H54 (cell line): Measurements from ENCODE around the gene JADE2.

Experiments used
- DNase-seq: peaks from one replicate; pipeline ENCODE4 v3.0.0; 2011; ENCODE audit warnings: low spot score, mixed read lengths; ENCODE audit not compliant: insufficient read length
- FAIRE-seq: peaks from 3 replicates; lab custom pipeline; 2011; peaks lifted over from hg19 to GRCh38; lab: Jason Lieb, UNC
- POLR2A ChIP-seq: IDR thresholded peaks from 2 replicates; pipeline ENCODE4 v1.6.1; 2011; ENCODE audit warnings: low read depth, mild to moderate bottlenecking, low read length

The JADE2 gene

GRCh38 chr5:134533115-134533815 lies 7.8 kb downstream of the JADE2 start:
- TF ChIP-seq POLR2A, result no peak
- no peak for FAIRE-seq

GRCh38 chr5:134534058-134534725 lies 8.7 kb downstream of the JADE2 start:
- FAIRE-seq (no peak), DNase-seq (no peak)
- TF ChIP-seq POLR2A, result no peak

More at GRCh38 chr5:134533115-134533815, 7.8 kb downstream of the JADE2 start:
- DNase-seq, result no peak

- DNase-seq, result no peak
- no peak for FAIRE-seq
- no peak for TF ChIP-seq POLR2A
These were observed 9.2 kb downstream of the JADE2 start for GRCh38 chr5:134534726-134535110.

- no peak for TF ChIP-seq POLR2A
- DNase-seq, result no peak
- FAIRE-seq, result no peak
These were observed 11.4 kb downstream of the JADE2 start for GRCh38 chr5:134536876-134537275.

DNA sequence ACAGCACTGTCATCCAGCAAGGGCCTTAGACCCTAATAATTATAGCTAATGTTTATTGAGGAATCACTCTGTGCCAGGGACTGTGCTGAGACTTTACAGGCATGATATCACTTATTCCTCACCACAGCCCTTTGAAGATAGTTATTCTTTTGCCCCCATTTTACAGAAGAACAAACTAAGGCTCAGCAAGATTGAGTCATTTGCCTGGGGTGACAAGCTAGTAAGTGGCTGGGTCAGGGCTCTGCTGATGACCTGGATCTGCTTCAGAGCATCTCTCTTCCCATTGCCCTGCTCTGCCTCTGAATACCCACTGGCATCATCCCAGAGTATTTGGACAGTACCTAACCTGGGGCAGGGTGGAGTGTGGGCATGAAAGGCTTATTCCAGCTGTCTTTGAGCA lies 11.8 kb downstream of the JADE2 start:
- FAIRE-seq, result no peak

GRCh38 chr5:134538296-134538695 lies 12.8 kb downstream of the JADE2 start:
- FAIRE-seq, result no peak
- DNase-seq, result no peak
- no peak for TF ChIP-seq POLR2A

More for the DNA sequence above, 11.8 kb downstream of the JADE2 start:
- no peak for DNase-seq
- TF ChIP-seq POLR2A, result no peak

GRCh38 chr5:134539732-134540131 lies 14.3 kb downstream of the JADE2 start:
- DNase-seq, result no peak
- TF ChIP-seq POLR2A, result no peak
- FAIRE-seq, result no peak

GRCh38 chr5:134540747-134541733 lies 15.6 kb downstream of the JADE2 start:
- TF ChIP-seq POLR2A, result no peak
- no peak for FAIRE-seq
- DNase-seq, result no peak

- no peak for FAIRE-seq
- no peak for DNase-seq
- TF ChIP-seq POLR2A, result no peak
These were observed 16.4 kb downstream of the JADE2 start for GRCh38 chr5:134541736-134542376.

GRCh38 chr5:134543820-134544614 lies 18.5 kb downstream of the JADE2 start:
- DNase-seq (no peak), FAIRE-seq (no peak)
- TF ChIP-seq POLR2A, result no peak

DNA sequence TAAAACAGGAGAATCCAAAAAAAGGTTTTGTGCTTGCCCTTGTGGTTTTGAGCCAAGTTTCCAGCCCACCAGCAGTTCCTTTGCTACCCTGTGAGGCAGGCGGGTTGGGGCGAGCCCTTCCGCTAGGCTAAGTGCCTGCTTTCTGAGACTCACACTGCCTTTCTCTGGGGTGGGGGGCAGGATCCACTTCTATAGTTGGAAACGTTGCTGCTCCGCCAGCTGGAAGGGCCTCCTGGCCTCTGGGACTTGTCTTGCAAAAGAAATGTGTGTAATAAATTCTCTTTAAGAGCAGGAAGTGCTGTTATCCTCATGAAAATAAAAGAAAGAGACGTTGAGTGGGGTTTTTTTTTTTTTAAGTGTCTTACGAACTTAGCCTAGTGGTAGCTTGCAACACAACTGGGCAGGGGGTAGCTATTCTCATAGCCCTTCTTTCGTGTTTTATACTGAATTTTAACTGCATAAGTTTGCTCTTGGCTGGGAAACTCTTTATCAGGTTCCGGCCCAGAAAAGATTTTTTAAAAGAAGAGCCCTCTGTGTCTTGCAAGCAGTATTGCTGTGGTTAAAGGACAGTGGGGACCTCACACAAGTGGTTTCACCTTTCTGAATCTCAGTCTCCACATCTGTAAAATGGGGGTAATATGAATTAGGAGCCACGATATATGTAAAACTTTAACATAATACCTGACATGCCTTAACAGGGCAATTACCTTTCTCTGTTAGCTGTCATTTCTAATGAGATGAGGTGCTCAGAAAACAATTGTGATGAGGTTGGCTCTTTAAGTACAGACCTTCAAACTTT lies 19.8 kb downstream of the JADE2 start:
- FAIRE-seq (no peak), DNase-seq (no peak)
- TF ChIP-seq POLR2A, result no peak

DNA sequence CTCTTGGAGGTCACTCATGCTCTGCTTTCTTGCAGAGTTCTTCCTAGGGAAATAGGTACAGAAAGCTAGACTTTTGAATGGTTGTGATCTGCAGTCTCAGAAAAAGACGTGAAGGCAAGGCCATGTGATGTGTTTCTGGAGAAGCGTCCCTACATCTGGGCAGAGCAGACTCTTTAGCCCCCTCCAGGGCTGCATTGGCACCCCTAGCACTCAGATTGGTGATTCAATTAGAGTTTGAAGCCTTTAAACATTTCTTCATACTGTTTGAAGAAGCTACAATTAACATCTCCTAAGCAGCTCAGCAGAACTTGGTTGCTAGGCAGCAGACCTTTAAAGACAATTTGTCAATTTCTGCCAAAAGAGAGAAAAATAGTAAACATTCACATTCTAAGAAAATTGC lies 21.6 kb downstream of the JADE2 start:
- DNase-seq (no peak), FAIRE-seq (no peak)
- no peak for TF ChIP-seq POLR2A
